CD1c-positive myeloid dendritic cell (primary cell): Measurements from ENCODE around the gene PPP1R11.
"Not testable (repeated sequence)": the region's sequence is repeated elsewhere in the genome, so short reads cannot be mapped to it uniquely, and the experiment has no call there.

Experiments
- DNase-seq: peaks from one replicate; pipeline ENCODE4 v3.0.0-alpha.2; 2016; ENCODE audit errors: extremely low spot score

PPP1R11 gene

GRCh38 chr6:30066577-30067459, at the start of gene PPP1R11:
PPP1R11 (plus strand) TSS chr6:30067198; CDS start chr6:30067411, 213 bp downstream.
- peak; percentile 99 for DNase-seq

- peak; percentile 16 for DNase-seq
Observed at GRCh38 chr6:30019819-30020218, 47.2 kb upstream of the PPP1R11 start.

- peak; percentile 46 for DNase-seq
Observed at GRCh38 chr6:30020626-30021025, 46.4 kb upstream of the PPP1R11 start.

- no peak for DNase-seq
Observed at GRCh38 chr6:30022189-30022588, 44.8 kb upstream of the PPP1R11 start.

- not testable (repeated sequence) for DNase-seq
Observed at GRCh38 chr6:30022712-30023111, 44.3 kb upstream of the PPP1R11 start.

GRCh38 chr6:30025186-30025585, 41.8 kb upstream of the PPP1R11 start:
- no peak for DNase-seq

- no peak for DNase-seq
Observed at GRCh38 chr6:30029588-30029987, 37.4 kb upstream of the PPP1R11 start.

- DNase-seq = no peak
Observed at GRCh38 chr6:30031381-30031780, 35.6 kb upstream of the PPP1R11 start.

- peak; percentile 46 for DNase-seq
Observed at GRCh38 chr6:30033440-30033839, 33.6 kb upstream of the PPP1R11 start.

GRCh38 chr6:30035784-30036183, 31.2 kb upstream of the PPP1R11 start:
- no peak for DNase-seq

GRCh38 chr6:30037182-30037788, 29.7 kb upstream of the PPP1R11 start:
- peak; percentile 22 for DNase-seq

- no peak for DNase-seq
Observed at GRCh38 chr6:30041221-30041620, 25.8 kb upstream of the PPP1R11 start.

GRCh38 chr6:30041821-30042220, 25.2 kb upstream of the PPP1R11 start:
- DNase-seq = no peak

- DNase-seq = peak; percentile 56
Observed at GRCh38 chr6:30042476-30042875, 24.5 kb upstream of the PPP1R11 start.

- DNase-seq = no peak
Observed at GRCh38 chr6:30042914-30043313, 24.1 kb upstream of the PPP1R11 start.

- DNase-seq = no peak
Observed at GRCh38 chr6:30043744-30044143, 23.3 kb upstream of the PPP1R11 start.

- DNase-seq = no peak
Observed at GRCh38 chr6:30044630-30045029, 22.4 kb upstream of the PPP1R11 start.

- peak; percentile 9 for DNase-seq
Observed at GRCh38 chr6:30047220-30047619, 19.8 kb upstream of the PPP1R11 start.

GRCh38 chr6:30053682-30054081, 13.3 kb upstream of the PPP1R11 start:
- DNase-seq = no peak

- no peak for DNase-seq
Observed at GRCh38 chr6:30055513-30055912, 11.5 kb upstream of the PPP1R11 start.

- peak; percentile 77 for DNase-seq
Observed at GRCh38 chr6:30060606-30061091, 6.3 kb upstream of the PPP1R11 start.

GRCh38 chr6:30061092-30061857, 5.7 kb upstream of the PPP1R11 start, which contains the start of gene POLR1H:
POLR1H (plus strand) TSS chr6:30061265; CDS start chr6:30061525, 260 bp downstream.
- peak; percentile 98 for DNase-seq
